Measurements from ENCODE around the gene BORCS5.

- no peak for TF ChIP-seq CTCF (IDR thresholded peaks at IDR 0.05)
- no peak for TF ChIP-seq POLR2A (IDR thresholded peaks at IDR 0.05)
Measured at GRCh38 chr12:12487490-12487889, 130.6 kb downstream of the BORCS5 start.
